Measurements from ENCODE around the gene SLC38A11.

SLC38A11 gene

GRCh38 chr2:164943289-164943688, 12.0 kb downstream of the SLC38A11 start:
- TF ChIP-seq, protein P1, sequence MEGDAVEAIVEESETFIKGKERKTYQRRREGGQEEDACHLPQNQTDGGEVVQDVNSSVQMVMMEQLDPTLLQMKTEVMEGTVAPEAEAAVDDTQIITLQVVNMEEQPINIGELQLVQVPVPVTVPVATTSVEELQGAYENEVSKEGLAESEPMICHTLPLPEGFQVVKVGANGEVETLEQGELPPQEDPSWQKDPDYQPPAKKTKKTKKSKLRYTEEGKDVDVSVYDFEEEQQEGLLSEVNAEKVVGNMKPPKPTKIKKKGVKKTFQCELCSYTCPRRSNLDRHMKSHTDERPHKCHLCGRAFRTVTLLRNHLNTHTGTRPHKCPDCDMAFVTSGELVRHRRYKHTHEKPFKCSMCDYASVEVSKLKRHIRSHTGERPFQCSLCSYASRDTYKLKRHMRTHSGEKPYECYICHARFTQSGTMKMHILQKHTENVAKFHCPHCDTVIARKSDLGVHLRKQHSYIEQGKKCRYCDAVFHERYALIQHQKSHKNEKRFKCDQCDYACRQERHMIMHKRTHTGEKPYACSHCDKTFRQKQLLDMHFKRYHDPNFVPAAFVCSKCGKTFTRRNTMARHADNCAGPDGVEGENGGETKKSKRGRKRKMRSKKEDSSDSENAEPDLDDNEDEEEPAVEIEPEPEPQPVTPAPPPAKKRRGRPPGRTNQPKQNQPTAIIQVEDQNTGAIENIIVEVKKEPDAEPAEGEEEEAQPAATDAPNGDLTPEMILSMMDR (IDR thresholded peaks at IDR 0.05), result no peak

- TF ChIP-seq, protein P1 (IDR thresholded peaks at IDR 0.05), result no peak
These were observed 17.4 kb downstream of the SLC38A11 start for GRCh38 chr2:164937864-164938401.

DNA sequence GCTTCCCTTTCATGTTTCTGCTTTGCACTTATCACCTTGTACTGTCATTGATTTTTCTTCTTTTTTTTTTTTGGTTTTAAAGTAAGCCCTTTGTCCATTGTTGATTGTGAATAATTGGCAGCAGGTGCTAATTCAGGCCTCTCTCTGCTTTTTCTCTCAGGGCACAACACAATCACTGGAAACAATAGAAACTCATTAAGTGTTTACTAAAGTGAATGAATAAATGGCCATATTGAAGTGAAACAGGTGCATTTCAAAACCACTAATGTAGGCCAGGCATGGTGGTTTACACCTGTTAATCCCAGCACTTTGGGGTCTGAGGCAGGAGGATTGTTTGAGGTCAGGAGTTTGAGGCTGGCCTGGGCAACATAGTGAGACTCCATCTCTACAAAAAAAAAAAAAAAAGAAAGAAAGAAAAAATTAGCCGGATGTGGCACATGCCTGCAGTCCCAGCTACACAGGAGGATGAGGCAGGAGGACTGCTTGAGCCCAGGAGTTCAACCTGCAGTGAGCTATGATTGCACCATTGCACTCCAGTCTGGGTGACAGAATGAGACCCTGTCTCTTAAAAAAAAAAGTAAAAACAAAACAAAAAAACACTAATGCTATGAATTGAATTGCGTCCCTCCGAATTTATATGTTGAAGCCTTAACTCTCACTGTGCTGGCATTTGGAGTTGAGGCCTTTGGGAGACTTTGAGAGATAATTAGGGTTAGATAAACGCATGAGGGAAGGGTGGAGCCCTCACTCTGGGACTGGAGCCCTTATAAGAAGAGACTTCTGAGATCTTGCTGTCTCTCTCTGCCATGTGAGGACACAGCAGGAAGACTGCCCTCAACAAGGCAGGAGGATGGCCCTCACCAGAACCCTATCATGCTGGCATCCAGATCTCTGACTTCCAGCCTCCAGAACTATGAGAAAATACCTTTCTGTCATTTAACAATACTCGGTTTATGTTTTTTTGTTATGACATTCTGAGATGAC, 19.9 kb downstream of the SLC38A11 start:
- TF ChIP-seq, protein P1 (IDR thresholded peaks at IDR 0.05), result no peak

DNA sequence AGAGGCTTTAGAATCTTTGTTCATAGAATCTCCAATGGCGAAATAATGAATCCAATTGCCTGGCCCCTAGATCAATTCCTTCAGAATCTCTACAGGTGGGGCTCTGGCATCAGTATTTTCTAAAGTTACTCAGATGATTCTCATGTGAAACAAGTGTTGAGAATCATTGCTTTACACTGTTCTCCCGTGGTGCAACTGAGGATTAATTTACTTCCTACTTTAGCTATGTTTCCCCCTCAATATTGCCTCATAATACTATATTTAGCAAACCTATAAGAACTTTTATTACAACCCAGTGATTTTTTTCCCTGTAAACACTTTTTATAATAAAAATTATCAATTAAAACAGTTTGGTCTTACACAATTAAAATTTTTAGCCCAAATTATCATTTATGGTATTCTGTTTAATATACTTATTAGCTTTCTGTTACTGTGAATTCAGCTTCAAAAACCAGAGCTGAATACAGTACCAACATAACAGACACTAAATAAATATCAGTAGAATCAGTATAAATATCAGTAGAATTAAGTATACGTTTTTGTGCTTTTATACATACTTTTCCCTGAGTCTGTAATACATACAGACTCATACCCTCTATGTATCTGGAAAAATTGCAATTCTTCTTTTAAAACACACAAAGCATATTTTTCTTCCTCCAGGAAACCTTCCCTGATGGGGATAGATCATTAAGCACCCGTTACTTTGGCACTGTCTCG, 20.8 kb downstream of the SLC38A11 start:
- TF ChIP-seq, protein P1 (IDR thresholded peaks at IDR 0.05), result no peak

- TF ChIP-seq, protein P1 (IDR thresholded peaks at IDR 0.05), result no peak
These were observed 21.6 kb downstream of the SLC38A11 start for GRCh38 chr2:164933671-164934189.

DNA sequence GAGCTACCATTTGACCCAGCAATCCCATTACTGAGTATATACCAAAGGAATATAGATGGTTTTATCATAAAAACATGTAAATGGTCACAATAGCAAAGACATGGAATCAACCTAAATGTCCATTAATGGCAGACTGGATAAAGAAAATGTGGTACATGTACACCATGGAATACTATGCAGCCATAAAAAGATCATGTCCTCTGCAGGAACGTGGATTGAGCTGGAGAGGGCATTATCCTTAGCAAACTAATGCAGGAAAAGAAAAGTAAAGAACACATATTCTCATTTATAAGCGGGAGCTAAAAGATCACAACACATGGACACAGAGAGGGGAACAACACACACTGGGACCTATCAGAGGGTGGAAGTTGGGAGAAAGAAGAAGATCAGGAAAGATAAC, 22.9 kb downstream of the SLC38A11 start:
- TF ChIP-seq, protein P1 (IDR thresholded peaks at IDR 0.05), result no peak

- TF ChIP-seq, protein P1 (IDR thresholded peaks at IDR 0.05), result no peak
These were observed 27.1 kb downstream of the SLC38A11 start for GRCh38 chr2:164928101-164928673.
